PC-3 (cell line): ENCODE data around the gene MARK3. TPM values are rescaled to one million over a fixed set of nuclear protein-coding genes. Genes with fewer than 3 reads are reported as not detected.

Experiments
- ATAC-seq: fragments of 200-7000 bp; cut with Tn5 transposase; 2 replicates; pipeline ENCODE4 v1.9.1; 2020; ENCODE audit warnings: mild to moderate bottlenecking, moderate library complexity
- BruUV-seq: library from RNA; stranded (reverse); fragments of 400-500 nt; replicated peaks from 2 replicates; lab custom pipeline; 2021; lab: Mats Ljungman, UMichigan
- CTCF ChIA-PET: fragments of 300-600 bp; sonication (Branson Sonifier 250); formaldehyde crosslinking; loops from one replicate; lab custom pipeline; 2022; ENCODE audit warnings: antibody characterized with exemption; lab: Charles Lee
- POLR2A ChIA-PET: fragments of 300-600 bp; sonication (Branson Sonifier 250); formaldehyde crosslinking; loops from one replicate; lab custom pipeline; 2022; ENCODE audit warnings: antibody characterized with exemption; ENCODE audit not compliant: unreplicated experiment; lab: Charles Lee
- DNase-seq: peaks from one replicate; pipeline ENCODE4 v3.0.0-alpha.2; 2015
- H2AFZ ChIP-seq: fragments of 300-600 bp; sonication (generic); 2 replicates; pipeline ENCODE4 v1.6.0; 2016; ENCODE audit warnings: antibody characterized with exemption, low read length
- H3F3A ChIP-seq: fragments of 300-600 bp; sonication (generic); one replicate; pipeline ENCODE4 v1.6.0; 2017; ENCODE audit warnings: antibody characterized with exemption, low read length, control low read depth, mild to moderate bottlenecking; ENCODE audit not compliant: unreplicated experiment
- H3K27ac ChIP-seq: fragments of 300-600 bp; sonication (generic); 2 replicates; pipeline ENCODE4 v1.5.1; 2016; ENCODE audit warnings: mild to moderate bottlenecking, low read length
- H3K27me3 ChIP-seq: fragments of 300-600 bp; sonication (generic); 2 replicates; pipeline ENCODE4 v1.6.1; 2016; ENCODE audit warnings: low read length, mixed read lengths
- H3K36me3 ChIP-seq: fragments of 300-600 bp; sonication (generic); 2 replicates; pipeline ENCODE4 v1.6.1; 2016; ENCODE audit warnings: low read depth, mixed run types, low read length, mixed read lengths
- H3K4me1 ChIP-seq: fragments of 300-600 bp; sonication (generic); 2 replicates; pipeline ENCODE4 v1.5.1; 2016; ENCODE audit warnings: low read length; ENCODE audit not compliant: insufficient read depth
- H3K4me2 ChIP-seq: fragments of 300-600 bp; sonication (generic); 2 replicates; pipeline ENCODE4 v1.6.0; 2016; ENCODE audit warnings: low read length
- H3K4me3 ChIP-seq: fragments of 300-600 bp; sonication (generic); 2 replicates; pipeline ENCODE4 v1.5.1; 2016; ENCODE audit warnings: mild to moderate bottlenecking, low read length, mixed read lengths
- H3K79me2 ChIP-seq: fragments of 300-600 bp; sonication (generic); 2 replicates; pipeline ENCODE4 v1.6.1; 2017; ENCODE audit warnings: low read length, mixed read lengths
- H3K9ac ChIP-seq: fragments of 300-600 bp; sonication (generic); 2 replicates; pipeline ENCODE4 v1.6.0; 2016; ENCODE audit warnings: mild to moderate bottlenecking, low read length
- H3K9me2 ChIP-seq: fragments of 300-600 bp; sonication (generic); replicated peaks from 2 replicates; pipeline ENCODE4 v1.6.1; 2016; ENCODE audit warnings: mixed run types, low read length, mixed read lengths
- H3K9me3 ChIP-seq: fragments of 300-600 bp; sonication (generic); 2 replicates; pipeline ENCODE4 v1.6.1; 2016; ENCODE audit warnings: low read length, mixed read lengths
- H4K20me1 ChIP-seq: fragments of 300-600 bp; sonication (generic); 2 replicates; pipeline ENCODE4 v1.6.1; 2016; ENCODE audit warnings: low read length, mixed read lengths
- EZH2 ChIP-seq: fragments of 300-600 bp; sonication (generic); IDR thresholded peaks from one replicate; pipeline ENCODE4 v1.6.1; 2017; ENCODE audit warnings: antibody characterized with exemption, mild to moderate bottlenecking, low read length; ENCODE audit not compliant: unreplicated experiment
- EZH2phosphoT487 ChIP-seq: fragments of 300-600 bp; sonication (generic); IDR thresholded peaks from 2 replicates; pipeline ENCODE4 v1.6.1; 2018; ENCODE audit warnings: mild to moderate bottlenecking, antibody characterized with exemption, low read length, borderline replicate concordance
- intact Hi-C: fragments of 100-400 bp; cut with micrococcal nuclease; formaldehyde crosslinking; loops from 2 replicates; pipeline ENCODE4 v1.9.0; 2023
- total RNA-seq: library from RNA; depleted of rRNA; stranded (reverse); fragments of >200 nt; gene quantifications from 2 replicates; pipeline ENCODE4 v1.2.3, GENCODE V29; 2014
- TF ChIP-seq, protein P1 (sequence below): fragments of 300-600 bp; sonication (generic); conservative IDR thresholded peaks from 2 replicates; pipeline ENCODE4 v1.5.1; 2017; ENCODE audit warnings: antibody characterized with exemption, low read depth, mild to moderate bottlenecking, low read length

MARK3 gene
- total RNA-seq, 1 experiment from 2014 or later, result 69.9 TPM

DNA sequence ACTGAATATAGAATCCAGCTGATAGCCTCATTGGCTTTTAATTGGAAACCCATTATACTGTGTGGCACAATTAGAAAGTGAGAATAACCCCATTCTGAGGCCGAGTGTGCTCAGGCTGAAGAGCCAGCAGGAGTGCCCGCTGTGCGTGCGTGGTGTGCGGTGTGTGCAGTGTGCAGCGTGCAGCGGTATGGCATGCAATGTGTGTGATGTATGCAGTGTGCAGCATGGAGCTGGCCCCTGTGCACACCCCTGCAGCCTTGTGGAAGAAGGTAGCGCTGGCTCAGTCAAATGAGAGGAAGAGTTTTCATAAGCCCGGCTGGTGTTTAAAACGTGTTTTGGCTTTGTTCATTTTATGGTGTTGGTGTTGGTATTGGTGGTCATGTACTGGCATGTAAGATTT is 114.5 kb downstream of the MARK3 start:
- H3F3A ChIP-seq, result peaks cover 5% of the 10 kb centered on the region
- ChIA-PET CTCF (no interaction called here), POLR2A (no interaction called here)
- DNase-seq (no peak), ATAC-seq (peak; percentile 49)
- H3K27me3 ChIP-seq, result no peaks in the 10 kb centered on the region
- TF ChIP-seq, protein P1, sequence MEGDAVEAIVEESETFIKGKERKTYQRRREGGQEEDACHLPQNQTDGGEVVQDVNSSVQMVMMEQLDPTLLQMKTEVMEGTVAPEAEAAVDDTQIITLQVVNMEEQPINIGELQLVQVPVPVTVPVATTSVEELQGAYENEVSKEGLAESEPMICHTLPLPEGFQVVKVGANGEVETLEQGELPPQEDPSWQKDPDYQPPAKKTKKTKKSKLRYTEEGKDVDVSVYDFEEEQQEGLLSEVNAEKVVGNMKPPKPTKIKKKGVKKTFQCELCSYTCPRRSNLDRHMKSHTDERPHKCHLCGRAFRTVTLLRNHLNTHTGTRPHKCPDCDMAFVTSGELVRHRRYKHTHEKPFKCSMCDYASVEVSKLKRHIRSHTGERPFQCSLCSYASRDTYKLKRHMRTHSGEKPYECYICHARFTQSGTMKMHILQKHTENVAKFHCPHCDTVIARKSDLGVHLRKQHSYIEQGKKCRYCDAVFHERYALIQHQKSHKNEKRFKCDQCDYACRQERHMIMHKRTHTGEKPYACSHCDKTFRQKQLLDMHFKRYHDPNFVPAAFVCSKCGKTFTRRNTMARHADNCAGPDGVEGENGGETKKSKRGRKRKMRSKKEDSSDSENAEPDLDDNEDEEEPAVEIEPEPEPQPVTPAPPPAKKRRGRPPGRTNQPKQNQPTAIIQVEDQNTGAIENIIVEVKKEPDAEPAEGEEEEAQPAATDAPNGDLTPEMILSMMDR, result no peak
- TF ChIP-seq EZH2phosphoT487 (no peak), EZH2 (no peak)
- peaks cover 42% of the 10 kb centered on the region for H3K36me3 ChIP-seq
- no peaks in the 10 kb centered on the region for H3K9me3 ChIP-seq
- H3K27ac ChIP-seq, result no peak overlapping the region
- intact Hi-C loops, result no loop called here
- no peaks in the 10 kb centered on the region for H3K9me2 ChIP-seq
- H3K4me1 ChIP-seq, result no peaks in the 10 kb centered on the region
- H3K9ac ChIP-seq, result no peak overlapping the region
- no TSS peak for BruUV-seq
- H3K4me2 ChIP-seq, result no peak overlapping the region
- no peaks in the 10 kb centered on the region for H3K79me2 ChIP-seq
- H4K20me1 ChIP-seq, result no peaks in the 10 kb centered on the region
- H3K4me3 ChIP-seq, result no peak overlapping the region
- no peak overlapping the region for H2AFZ ChIP-seq

DNA sequence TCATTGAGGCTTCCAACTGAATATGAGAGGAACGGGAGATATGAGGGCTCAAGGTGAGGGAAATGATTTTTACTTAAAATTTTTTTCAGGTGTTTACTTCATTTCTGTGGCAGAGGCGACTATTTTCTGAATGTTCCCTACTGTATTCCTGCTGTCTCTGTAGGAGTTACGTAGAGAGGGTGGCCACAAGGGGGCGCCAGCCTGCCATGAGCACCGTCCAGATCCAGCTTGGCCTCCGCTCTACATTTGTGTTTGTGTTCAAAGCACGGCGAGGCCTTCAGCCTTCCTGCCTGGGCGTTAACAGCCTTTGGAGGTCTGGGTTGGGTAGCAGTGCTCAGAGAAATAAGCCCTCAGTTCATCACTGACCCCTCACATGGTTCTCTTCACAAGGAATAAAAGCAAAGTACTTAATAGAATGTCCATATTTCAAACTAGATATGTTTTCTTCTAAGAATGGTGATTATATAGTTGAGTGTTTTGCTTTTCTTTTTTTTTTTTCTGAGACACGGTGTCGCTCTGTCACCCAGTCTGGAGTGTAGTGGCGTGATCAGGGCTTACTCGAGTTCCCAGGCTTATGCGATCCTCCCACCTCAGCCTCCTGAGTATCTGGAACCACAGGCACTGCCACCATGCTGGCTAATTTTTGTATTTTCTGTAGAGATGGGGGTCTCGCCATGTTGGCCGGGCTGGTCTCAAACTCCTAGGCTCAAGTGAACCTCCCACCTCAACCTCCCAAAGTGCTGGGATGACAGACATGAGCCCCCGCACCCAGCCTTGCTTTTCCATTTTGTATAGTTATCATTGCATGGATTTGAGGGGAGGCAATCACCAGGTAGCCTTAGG is 115.2 kb downstream of the MARK3 start:
- H3K27me3 ChIP-seq, result no peaks in the 10 kb centered on the region
- no peaks in the 10 kb centered on the region for H3K9me2 ChIP-seq
- ATAC-seq (peak; percentile 92), DNase-seq (peak; percentile 81)
- TF ChIP-seq EZH2phosphoT487, result no peak
- TF ChIP-seq, protein P1, result peak; percentile 97
- H3K79me2 ChIP-seq, result no peaks in the 10 kb centered on the region
- H3K4me2 ChIP-seq, result no peak overlapping the region
- peaks cover 5% of the 10 kb centered on the region for H3F3A ChIP-seq
- intact Hi-C loops, result no loop called here
- no TSS peak for BruUV-seq
- no peak overlapping the region for H2AFZ ChIP-seq
- POLR2A ChIA-PET, result no interaction called here
- no peaks in the 10 kb centered on the region for H4K20me1 ChIP-seq
- CTCF ChIA-PET, result no interaction called here
- H3K27ac ChIP-seq, result no peak overlapping the region
- no peak overlapping the region for H3K9ac ChIP-seq
- no peaks in the 10 kb centered on the region for H3K9me3 ChIP-seq
- no peaks in the 10 kb centered on the region for H3K4me1 ChIP-seq
- no peak overlapping the region for H3K4me3 ChIP-seq
- peaks cover 48% of the 10 kb centered on the region for H3K36me3 ChIP-seq
